CD14-positive monocyte (primary cell): ENCODE results near the gene GGT1. TPM values are rescaled to one million over a fixed set of nuclear protein-coding genes. Genes with fewer than 3 reads are reported as not detected.
"Not testable (repeated sequence)": the region's sequence is repeated elsewhere in the genome, so short reads cannot be mapped to it uniquely, and the experiment has no call there.

Source experiments
- DNase-seq, 3 donors: peaks; one replicate each; pipeline ENCODE4 v3.0.0-alpha.2; 2011 to 2022
- H2AFZ ChIP-seq: 2 replicates; pipeline ENCODE4 v1.6.0; 2012; ENCODE audit warnings: mild to moderate bottlenecking, low read depth, low read length, inconsistent platforms; ENCODE audit not compliant: insufficient read depth, poor library complexity, severe bottlenecking
- H3K27ac ChIP-seq, 2 donors: 1 replicate in 1 of 2; 2 replicates in 1 of 2; pipeline ENCODE4 v1.5.1; 2012 to 2013; ENCODE audit warnings: low read length in 2 of 2, control low read depth in 1 of 2, inconsistent platforms in 1 of 2, low read depth in 1 of 2, mild to moderate bottlenecking in 1 of 2
- H3K27me3 ChIP-seq, 2 donors: one replicate each; pipeline versions ENCODE4 v1.6.0 to v1.6.1; 2011 to 2013; ENCODE audit warnings: low read length in 2 of 2; ENCODE audit not compliant: control insufficient read depth in 2 of 2, insufficient read depth in 2 of 2
- H3K36me3 ChIP-seq, 2 donors: replicated peaks in 1 of 2; 1 replicate in 1 of 2; 2 replicates in 1 of 2; pipeline versions ENCODE4 v1.5.1 to v1.6.1; 2012 to 2013; ENCODE audit warnings: low read length in 2 of 2, control low read depth in 1 of 2, inconsistent platforms in 1 of 2, mild to moderate bottlenecking in 1 of 2; ENCODE audit not compliant: insufficient read depth in 2 of 2, control insufficient read depth in 1 of 2
- H3K4me1 ChIP-seq, 2 donors: 1 replicate in 1 of 2; 2 replicates in 1 of 2; pipeline versions ENCODE4 v1.5.1 to v1.6.1; 2012 to 2013; ENCODE audit warnings: low read length in 2 of 2, control low read depth in 1 of 2, inconsistent platforms in 1 of 2, mild to moderate bottlenecking in 1 of 2, moderate library complexity in 1 of 2; ENCODE audit not compliant: insufficient read depth in 2 of 2, control insufficient read depth in 1 of 2
- H3K4me2 ChIP-seq: replicated peaks from 2 replicates; pipeline ENCODE3; 2012; ENCODE audit warnings: low read length, moderate library complexity, mild to moderate bottlenecking; ENCODE audit not compliant: poor library complexity, severe bottlenecking; ENCODE audit errors: extremely low read depth
- H3K4me3 ChIP-seq, 3 experiments: fragments of 200-600 bp in 1 of 3; sonication (generic) in 1 of 3; replicated peaks in 1 of 3; 1 replicate in 2 of 3; 2 replicates in 1 of 3; pipeline ENCODE4 v1.5.1; 2011 to 2013; ENCODE audit warnings: low read length in 3 of 3, mild to moderate bottlenecking in 3 of 3, control low read depth in 2 of 3, low read depth in 2 of 3, inconsistent platforms in 1 of 3, moderate library complexity in 1 of 3
- H3K79me2 ChIP-seq: 2 replicates; pipeline ENCODE4 v1.6.0; 2012; ENCODE audit warnings: mild to moderate bottlenecking, control low read depth, inconsistent platforms, low read length, moderate library complexity; ENCODE audit not compliant: insufficient read depth
- H3K9ac ChIP-seq: 2 replicates; pipeline ENCODE4 v1.6.0; 2017; ENCODE audit warnings: low read length, mild to moderate bottlenecking; ENCODE audit not compliant: insufficient read depth, poor library complexity, severe bottlenecking
- H3K9me3 ChIP-seq, 2 donors: replicated peaks in 1 of 2; 1 replicate in 1 of 2; 2 replicates in 1 of 2; pipeline versions ENCODE4 v1.5.1 to v1.6.1; 2012 to 2013; ENCODE audit warnings: low read length in 2 of 2, control low read depth in 1 of 2; ENCODE audit not compliant: control insufficient read depth in 1 of 2, insufficient read depth in 1 of 2
- H4K20me1 ChIP-seq: 2 replicates; pipeline ENCODE4 v1.6.0; 2012; ENCODE audit warnings: mild to moderate bottlenecking, low read length, control low read depth, moderate library complexity; ENCODE audit not compliant: insufficient read depth
- H3K27ac Mint-ChIP-seq, 7 donors: one replicate each; pipeline ENCODE4 v1.8.0; 2020; ENCODE audit warnings: mild to moderate bottlenecking in 7 of 7, mixed read lengths in 7 of 7, moderate library complexity in 6 of 7, inconsistent platforms in 2 of 7
- H3K27me3 Mint-ChIP-seq, 3 donors: one replicate each; pipeline ENCODE4 v1.8.0; 2021 to 2022; ENCODE audit warnings: low read depth in 3 of 3, mild to moderate bottlenecking in 3 of 3, mixed read lengths in 3 of 3, moderate library complexity in 3 of 3, inconsistent platforms in 1 of 3
- H3K36me3 Mint-ChIP-seq, 2 donors: one replicate each; pipeline ENCODE4 v1.8.0; 2020; ENCODE audit warnings: mixed read lengths in 2 of 2, inconsistent platforms in 1 of 2, mild to moderate bottlenecking in 1 of 2
- H3K4me1 Mint-ChIP-seq: one replicate; pipeline ENCODE4 v1.8.0; 2020; ENCODE audit warnings: mild to moderate bottlenecking, mixed read lengths
- H3K4me3 Mint-ChIP-seq, 2 donors: one replicate each; pipeline ENCODE4 v1.8.0; 2020; ENCODE audit warnings: mild to moderate bottlenecking in 2 of 2, mixed read lengths in 2 of 2, moderate library complexity in 1 of 2
- H3K9me3 Mint-ChIP-seq, 7 donors: one replicate each; pipeline ENCODE4 v1.8.0; 2020 to 2022; ENCODE audit warnings: mixed read lengths in 7 of 7, mild to moderate bottlenecking in 6 of 7, moderate library complexity in 6 of 7, inconsistent platforms in 2 of 7
- CTCF ChIP-seq: fragments of 200-600 bp; IDR thresholded peaks from one replicate; pipeline ENCODE4 v1.8.0; 2022; ENCODE audit warnings: antibody characterized with exemption, mild to moderate bottlenecking
- WGBS: methylation state at CpG from one replicate; pipeline ENCODE4 v1.1.5; 2013; ENCODE audit warnings: missing lambda C conversion rate; ENCODE audit not compliant: insufficient coverage; 5-methylcytosine and 5-hydroxymethylcytosine counted together
- intact Hi-C, 2 donors: fragments of 100-400 bp; cut with micrococcal nuclease; formaldehyde crosslinking; loops; one replicate each; pipeline versions ENCODE4 v1.15.0 to v1.15.1; 2023
- polyA plus RNA-seq, 3 donors: library from polyadenylated mRNA; depleted of rRNA in 1 of 3; unstranded in 2 of 3; stranded (reverse) in 1 of 3; fragments of 300-500 nt in 2 of 3; fragments of >200 nt in 1 of 3; fragmentation: Illumina TruSeq in 2 of 3; gene quantifications; 1 replicate in 2 of 3; 2 replicates in 1 of 3; pipeline ENCODE4 v1.2.3, GENCODE V29; 2012 to 2021

The GGT1 gene
- polyA plus RNA-seq, 3 donors: 16.0 to 26.5 (median 25.5) TPM

- H3K36me3 ChIP-seq, H3K9me3 ChIP-seq, H3K4me3 Mint-ChIP-seq, H2AFZ ChIP-seq, H3K9me3 Mint-ChIP-seq, H4K20me1 ChIP-seq, DNase-seq, H3K4me3 ChIP-seq, H3K4me2 ChIP-seq, H3K79me2 ChIP-seq, H3K27ac Mint-ChIP-seq, H3K27ac ChIP-seq, intact Hi-C loops, H3K4me1 Mint-ChIP-seq, H3K27me3 Mint-ChIP-seq, H3K9ac ChIP-seq, H3K36me3 Mint-ChIP-seq, H3K27me3 ChIP-seq, H3K4me1 ChIP-seq: not testable (repeated sequence)
- WGBS: no CpG with 5 or more reads among the region's 10 CpGs
- peak; percentile 23 for TF ChIP-seq CTCF
Measured at GRCh38 chr22:24650884-24651283, 47.9 kb downstream of the GGT1 start.

DNA sequence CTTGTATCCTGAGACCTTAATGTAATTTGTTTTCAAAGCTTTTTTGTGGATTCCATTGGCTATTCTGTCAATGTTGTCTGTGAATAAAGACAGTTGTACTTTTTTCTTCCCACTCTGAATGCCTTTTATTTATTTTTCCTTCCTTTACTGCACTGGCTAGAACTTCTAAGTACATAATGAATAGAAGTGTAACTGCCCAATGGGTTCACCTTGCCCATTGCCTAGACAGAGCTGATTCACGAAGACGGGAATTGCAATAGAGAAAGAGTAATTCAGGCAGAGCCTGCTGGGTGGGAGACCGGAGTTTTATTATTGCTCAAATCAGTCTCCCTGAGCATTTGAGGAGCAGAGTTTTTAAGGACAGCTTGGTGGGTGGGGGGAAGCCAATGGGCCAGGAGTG lies 62.4 kb downstream of the GGT1 start:
- H3K27me3 Mint-ChIP-seq, H3K4me3 Mint-ChIP-seq, H3K4me1 ChIP-seq, H4K20me1 ChIP-seq, H3K4me1 Mint-ChIP-seq, H3K36me3 ChIP-seq, H3K4me3 ChIP-seq, DNase-seq, H2AFZ ChIP-seq, H3K36me3 Mint-ChIP-seq, H3K9ac ChIP-seq, H3K79me2 ChIP-seq, H3K27ac Mint-ChIP-seq, H3K9me3 ChIP-seq, H3K27me3 ChIP-seq, H3K9me3 Mint-ChIP-seq, H3K27ac ChIP-seq, H3K4me2 ChIP-seq, intact Hi-C loops: not testable (repeated sequence)
- 100% methylated on average over 3 of the region's 3 CpGs for WGBS

DNA sequence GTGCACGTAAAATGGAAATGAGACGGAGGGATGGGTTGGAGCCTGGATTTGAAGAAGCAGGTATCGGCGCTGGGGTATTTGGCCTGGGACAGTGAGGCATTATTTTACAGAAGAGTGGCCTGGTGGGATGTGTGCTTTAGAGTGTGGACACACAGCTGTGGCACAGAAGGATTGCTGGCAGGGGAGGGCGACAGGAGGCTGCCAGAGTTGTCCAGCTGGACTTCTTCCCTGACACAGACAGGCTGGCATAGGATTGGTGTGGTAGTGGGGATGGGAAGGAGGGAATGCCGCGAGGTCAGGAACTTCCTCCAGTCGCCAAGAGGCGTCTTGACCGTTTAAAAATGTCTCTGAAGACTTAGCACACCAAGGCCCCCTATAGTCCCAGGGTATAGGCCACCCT lies 64.9 kb downstream of the GGT1 start:
- H3K27ac Mint-ChIP-seq: not testable (repeated sequence)

GRCh38 chr22:24672532-24672931 lies 69.5 kb downstream of the GGT1 start:
- H3K4me3 ChIP-seq, H3K27ac Mint-ChIP-seq, H3K79me2 ChIP-seq, H3K27me3 ChIP-seq, H2AFZ ChIP-seq, H3K4me3 Mint-ChIP-seq, H3K4me2 ChIP-seq, H3K4me1 ChIP-seq, H3K27me3 Mint-ChIP-seq, H3K36me3 Mint-ChIP-seq, H3K4me1 Mint-ChIP-seq, H3K9me3 ChIP-seq, H3K36me3 ChIP-seq, H3K9ac ChIP-seq, H4K20me1 ChIP-seq, H3K9me3 Mint-ChIP-seq, DNase-seq, H3K27ac ChIP-seq: not testable (repeated sequence)
- intact Hi-C loops: loop anchor here in 1 of 2 donors (10.0 kb wide), 1 partner anchor 1328 kb away; no protein-coding TSS in a partner anchor
- WGBS: no CpG with 5 or more reads among the region's 2 CpGs

More for the DNA sequence above, 64.9 kb downstream of the GGT1 start:
- H3K4me3 Mint-ChIP-seq, H3K79me2 ChIP-seq, H3K27ac ChIP-seq, H3K4me1 ChIP-seq, H3K9me3 Mint-ChIP-seq, H3K4me2 ChIP-seq, H4K20me1 ChIP-seq, H3K27me3 Mint-ChIP-seq, H2AFZ ChIP-seq, H3K36me3 Mint-ChIP-seq, H3K9me3 ChIP-seq, H3K27me3 ChIP-seq, H3K4me3 ChIP-seq, intact Hi-C loops, DNase-seq, H3K4me1 Mint-ChIP-seq, H3K36me3 ChIP-seq, H3K9ac ChIP-seq: not testable (repeated sequence)
- WGBS: no CpG with 5 or more reads among the region's 10 CpGs
